ENCODE data around the gene HADHA.
"Not testable (repeated sequence)": the region's sequence is repeated elsewhere in the genome, so short reads cannot be mapped to it uniquely, and the experiment has no call there.

Gene HADHA

GRCh38 chr2:26244309-26245230 is at the start of gene HADHA, which contains the start of gene HADHB:
Gene HADHA, minus strand, starts transcription at chr2:26244632. Its CDS starts 36 bp downstream, at chr2:26244596.
Gene HADHB, plus strand, starts transcription at chr2:26244939. Its CDS starts 9,316 bp downstream, at chr2:26254255.
- DNase-seq: peak; percentile 90

- DNase-seq: no peak
Measured at GRCh38 chr2:26292646-26293045, 48.2 kb upstream of the HADHA start.

GRCh38 chr2:26290001-26290400 is 45.6 kb upstream of the HADHA start:
- no peak for DNase-seq

GRCh38 chr2:26285931-26286330 is 41.5 kb upstream of the HADHA start:
- DNase-seq: no peak

GRCh38 chr2:26284132-26284531 is 39.7 kb upstream of the HADHA start:
- no peak for DNase-seq

DNA sequence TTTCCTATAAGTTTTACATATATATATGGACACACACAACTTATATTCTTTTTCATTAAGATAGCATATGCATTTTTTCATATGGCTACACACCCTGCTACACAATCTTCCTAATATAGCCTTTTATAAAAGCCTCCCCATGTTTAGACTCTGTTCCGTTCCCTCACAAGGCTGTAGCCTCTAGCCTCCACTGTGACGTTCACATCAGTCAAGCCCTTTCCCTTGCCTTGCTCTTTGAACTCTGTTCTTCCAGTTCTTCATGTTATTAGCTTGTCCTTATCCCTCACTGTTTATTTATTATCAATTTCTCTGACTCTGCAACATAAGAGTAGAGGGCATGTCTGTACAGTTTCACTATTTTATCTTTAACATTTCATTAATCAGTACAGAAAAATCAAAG is 39.2 kb upstream of the HADHA start:
- no peak for DNase-seq

- no peak for DNase-seq
Measured at GRCh38 chr2:26281226-26281625, 36.8 kb upstream of the HADHA start.

- DNase-seq: no peak
Measured at GRCh38 chr2:26279886-26280285, 35.5 kb upstream of the HADHA start.

DNA sequence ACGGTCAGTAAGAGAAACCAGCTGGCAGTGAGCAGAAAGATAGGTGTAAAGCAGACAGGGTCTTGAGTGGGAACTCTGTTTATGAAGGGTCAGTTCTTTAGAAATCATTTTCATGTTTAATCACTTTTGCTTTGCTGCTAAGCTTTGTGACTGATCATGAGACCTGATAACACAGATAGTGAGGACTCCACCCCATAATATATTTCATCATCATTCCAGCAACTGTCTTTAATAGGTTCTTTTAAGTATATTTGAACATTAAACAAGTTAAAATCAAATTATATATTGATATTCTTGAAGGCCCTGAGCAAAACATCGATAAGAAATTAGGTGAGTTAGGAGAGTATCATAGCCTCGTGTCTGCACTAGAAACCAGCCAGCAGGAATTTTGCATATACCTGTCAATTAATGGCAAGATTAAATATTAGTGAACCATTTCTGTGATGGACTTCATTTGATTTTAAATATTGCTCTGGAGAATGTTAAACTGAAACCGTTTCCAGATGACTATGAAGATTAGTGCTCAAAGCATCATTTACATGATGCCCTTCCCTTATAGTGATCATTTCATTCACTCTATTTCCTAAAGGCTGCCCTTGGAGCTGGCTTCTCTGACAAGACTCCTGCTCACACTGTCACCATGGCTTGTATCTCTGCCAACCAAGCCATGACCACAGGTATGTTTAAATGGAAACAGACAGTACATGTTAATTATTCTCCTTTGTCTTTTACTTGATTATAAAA is 32.2 kb upstream of the HADHA start:
- peak; percentile 22 for DNase-seq

DNA sequence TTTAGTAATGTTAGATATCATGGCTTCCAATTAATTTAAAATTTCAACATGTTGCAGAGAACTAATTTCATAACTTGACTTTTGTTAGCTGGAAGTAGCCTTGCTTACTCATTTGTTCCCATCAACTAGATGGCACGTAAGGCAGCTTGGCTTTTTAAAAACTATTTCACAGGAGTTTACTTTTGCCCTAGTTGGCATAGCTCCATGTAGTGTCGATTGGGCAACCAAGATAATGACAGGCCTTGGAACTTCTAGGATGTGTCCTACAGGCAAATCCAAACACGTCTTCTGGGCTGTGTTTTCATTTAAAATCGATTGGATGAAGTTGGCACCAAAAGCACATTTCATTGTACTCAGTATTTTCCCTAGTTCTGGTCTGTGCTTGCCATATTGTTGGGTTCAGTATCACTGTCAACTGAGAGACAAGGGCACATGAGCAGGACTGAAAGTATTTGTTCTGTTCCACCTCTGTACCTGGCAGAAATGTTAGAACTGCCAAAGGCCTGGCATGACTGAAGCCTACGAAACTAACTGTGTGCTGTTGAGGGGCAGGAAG is 29.7 kb upstream of the HADHA start:
- DNase-seq: peak; percentile 91

DNA sequence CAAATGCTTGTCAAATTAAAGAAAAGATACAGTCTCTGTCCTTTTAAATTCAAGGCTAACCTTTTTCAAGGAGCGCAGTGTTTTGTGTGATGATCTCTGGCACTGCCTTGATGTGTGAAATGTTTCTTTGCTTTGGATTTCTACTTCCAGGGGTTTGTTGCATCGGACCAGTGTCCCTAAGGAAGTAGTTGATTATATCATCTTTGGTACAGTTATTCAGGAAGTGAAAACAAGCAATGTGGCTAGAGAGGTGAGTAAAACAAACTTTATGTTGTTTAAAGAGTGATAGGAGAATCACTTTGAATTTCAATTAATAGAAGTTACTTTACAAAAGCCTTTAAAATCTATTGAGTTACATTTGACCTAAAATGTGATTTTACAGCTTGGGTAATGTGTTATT is 29.1 kb upstream of the HADHA start:
- no peak for DNase-seq

DNA sequence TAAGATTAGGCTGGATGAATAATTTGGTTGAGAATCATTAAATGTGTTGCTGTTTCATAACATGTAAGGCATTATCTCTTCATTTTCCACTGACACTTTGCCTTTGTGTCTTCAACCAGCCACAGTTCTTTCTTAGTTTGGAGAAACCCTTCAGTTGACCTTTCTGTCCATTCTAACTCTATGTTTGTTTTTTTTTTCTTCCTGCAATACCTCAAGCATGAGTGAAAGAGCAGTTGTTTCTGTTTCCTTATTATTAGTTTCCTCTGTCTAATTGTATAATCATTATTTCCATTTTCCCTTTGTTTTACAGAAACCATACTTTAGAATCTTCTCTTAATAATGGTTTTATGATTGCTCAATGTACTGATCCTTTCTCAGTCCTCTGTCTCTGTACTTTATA is 25.9 kb upstream of the HADHA start:
- no peak for DNase-seq

GRCh38 chr2:26269571-26270158 is 25.2 kb upstream of the HADHA start:
- DNase-seq: no peak

DNA sequence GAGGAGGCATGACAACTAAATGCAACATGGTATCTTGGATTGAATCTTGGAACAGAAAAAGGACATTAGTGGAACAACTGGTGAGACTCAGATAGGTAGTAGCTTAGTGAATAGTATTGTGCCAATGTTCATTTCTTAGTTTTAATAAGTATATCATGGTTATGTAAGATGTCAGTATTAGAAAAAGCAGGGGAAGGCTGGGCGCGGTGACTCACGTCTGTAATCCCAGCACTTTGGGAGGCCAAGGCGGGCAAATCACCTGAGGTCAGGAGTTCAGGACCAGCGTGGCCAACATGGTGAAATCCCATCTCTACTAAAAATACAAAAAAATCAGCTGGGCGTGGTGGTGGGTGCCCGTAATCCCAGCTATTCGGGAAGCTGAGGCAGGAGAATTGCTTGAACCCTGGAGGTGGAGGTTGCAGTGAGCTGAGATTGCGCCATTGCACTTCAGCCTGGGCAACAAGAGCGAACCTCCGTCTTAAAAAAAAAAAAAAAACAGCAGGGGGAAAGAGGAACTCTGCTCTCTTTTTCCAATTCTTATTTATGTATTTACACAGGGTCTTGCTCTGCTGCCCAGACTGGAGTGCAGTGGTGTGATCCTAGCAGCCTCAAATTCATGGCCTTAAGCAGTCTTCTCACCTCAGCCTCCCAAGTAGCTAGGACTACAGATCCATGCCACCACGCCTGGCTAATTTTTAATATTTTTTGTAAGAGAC is 24.4 kb upstream of the HADHA start:
- DNase-seq: not testable (repeated sequence)

DNA sequence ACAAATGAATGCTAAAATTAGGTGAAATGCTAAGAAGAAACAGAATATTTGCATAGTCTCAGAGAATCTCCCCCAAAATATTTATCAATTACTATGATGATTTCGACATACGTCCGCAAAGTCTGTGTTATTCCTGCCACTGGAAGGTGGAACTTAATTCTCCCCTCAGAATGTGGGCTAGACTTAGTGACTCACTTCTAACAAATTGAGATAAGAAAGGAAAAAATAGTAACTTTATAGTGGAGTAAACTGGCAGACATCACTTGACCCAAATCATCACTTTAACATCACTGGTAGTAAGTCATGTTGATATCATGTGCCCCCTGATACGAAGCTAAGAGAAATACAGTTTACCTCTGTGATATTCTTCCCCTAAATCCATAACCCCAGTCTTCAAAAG is 23.8 kb upstream of the HADHA start:
- no peak for DNase-seq

DNA sequence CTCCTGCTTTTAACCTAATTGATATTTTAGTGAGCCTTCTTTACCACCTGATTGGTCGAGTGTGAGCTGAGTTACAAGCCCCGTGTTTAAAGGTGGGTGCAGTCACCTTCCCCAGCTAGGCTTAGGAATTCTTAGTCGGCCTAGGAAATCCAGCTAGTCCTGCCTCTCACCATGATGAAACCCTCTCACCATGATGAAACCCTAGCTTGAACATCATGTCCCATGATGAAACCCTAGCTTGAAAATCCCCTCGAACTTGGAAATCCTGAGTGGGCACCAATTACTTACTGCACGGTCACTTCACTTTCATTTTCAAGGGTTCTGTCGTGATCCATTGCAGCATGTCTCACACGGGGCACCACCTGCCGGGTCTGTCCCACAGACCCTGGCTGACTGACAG is 14.4 kb upstream of the HADHA start:
- not testable (repeated sequence) for DNase-seq

- peak; percentile 38 for DNase-seq
Measured at GRCh38 chr2:26255759-26256384, 11.4 kb upstream of the HADHA start.

DNA sequence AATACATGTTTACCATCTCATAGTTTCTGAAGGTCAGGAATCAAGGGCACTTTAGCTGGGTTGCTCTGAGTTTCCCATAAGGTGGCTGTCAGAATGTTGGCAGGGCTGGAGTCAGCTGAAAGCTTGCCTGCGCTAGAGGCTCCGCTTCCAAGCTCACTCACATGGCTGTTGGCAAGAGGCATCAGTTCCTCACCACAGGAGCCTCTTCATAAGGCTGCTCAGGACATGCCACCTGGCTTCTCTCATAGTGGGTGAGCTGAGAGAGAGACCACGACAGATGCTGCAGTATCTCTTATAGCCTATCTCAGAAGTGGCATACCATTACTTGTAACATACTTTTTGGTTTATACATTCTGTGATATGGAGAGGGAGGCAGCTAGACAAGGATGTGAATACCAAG is 7.5 kb upstream of the HADHA start:
- DNase-seq: no peak

GRCh38 chr2:26249625-26250024 is 5.2 kb upstream of the HADHA start:
- DNase-seq: no peak

- peak; percentile 13 for DNase-seq
Measured at GRCh38 chr2:26246818-26247217, 2.4 kb upstream of the HADHA start.

GRCh38 chr2:26245810-26246209 is 1.4 kb upstream of the HADHA start:
- no peak for DNase-seq

GRCh38 chr2:26245231-26245732 is 850 bp upstream of the HADHA start:
- DNase-seq: peak; percentile 65

Data from hematopoietic multipotent progenitor cell treated with erythropoietin and hydrocortisone succinate and interleukin-3 and kit ligand, for 8 days (in vitro differentiated cells).